Measurements from ENCODE around the gene FAM3A.

GRCh38 chrX:154465601-154466000 lies 50.4 kb downstream of the FAM3A start:
- no peak for TF ChIP-seq CTCF (IDR thresholded peaks at IDR 0.05)
- TF ChIP-seq POLR2AphosphoS5 (IDR thresholded peaks at IDR 0.05): no peak
- no peak for TF ChIP-seq POLR2A (IDR thresholded peaks at IDR 0.05)
